Uterus (tissue), 2 donors: ENCODE results near the gene TRIM50.

ENCODE experiments used
- CTCF ChIP-seq, 4 experiments: fragments of 200-600 bp in 2 of 4; fragments of 450-650 bp in 2 of 4; sonication (generic) in 2 of 4; IDR thresholded peaks; one replicate each; pipeline ENCODE4 v1.5.1; 2016 to 2019; ENCODE audit warnings: antibody characterized with exemption in 4 of 4, mild to moderate bottlenecking in 2 of 4, moderate library complexity in 1 of 4
- POLR2A ChIP-seq, 2 donors: fragments of 450-650 bp; IDR thresholded peaks; one replicate each; pipeline ENCODE4 v1.6.1; 2016; ENCODE audit warnings: antibody characterized with exemption in 2 of 2, mild to moderate bottlenecking in 1 of 2, moderate library complexity in 1 of 2

GRCh38 chr7:73338321-73338720, 10.4 kb upstream of the TRIM50 start:
- TF ChIP-seq CTCF (IDR thresholded peaks at IDR 0.05), result no peak
- TF ChIP-seq POLR2A (IDR thresholded peaks at IDR 0.05), result no peak
